HG02642 (cell line): ENCODE data around the gene KIF18A.

Experiments used
- ATAC-seq: cut with Tn5 transposase; IDR thresholded peaks from one replicate; pipeline ENCODE4 v1.9.1; 2021; ENCODE audit warnings: mild to moderate bottlenecking; ENCODE audit not compliant: unreplicated experiment, poor library complexity

Gene KIF18A

DNA sequence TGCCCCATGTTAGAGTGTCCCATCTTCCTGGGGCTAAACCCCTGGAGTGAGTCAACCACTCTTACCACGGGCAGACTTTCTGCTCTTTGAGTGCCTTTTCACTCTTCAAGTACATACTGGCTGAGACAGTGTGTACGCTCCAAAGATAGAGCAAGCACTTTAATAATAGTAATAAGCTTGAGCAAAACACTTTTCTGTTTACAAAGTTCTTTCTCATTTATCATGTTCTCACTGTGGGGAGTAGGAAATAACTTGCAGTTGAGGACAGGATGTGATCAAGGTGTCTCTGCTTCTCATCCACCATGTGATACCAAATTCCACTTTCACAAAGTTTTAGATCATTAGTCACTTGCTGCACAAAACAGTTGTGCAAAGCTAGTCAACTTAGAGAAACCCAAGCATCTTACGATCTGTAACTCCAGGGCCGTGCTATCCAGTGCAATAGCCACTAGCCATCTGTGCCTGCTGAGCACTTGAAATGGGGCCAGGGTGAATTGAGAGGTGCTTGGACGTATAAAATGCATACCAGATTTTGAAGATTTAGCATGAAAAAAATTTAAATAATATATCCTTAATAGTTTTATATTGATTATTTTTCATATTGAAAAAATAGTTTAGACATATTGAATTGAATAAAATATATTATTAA is 135.3 kb downstream of the KIF18A start:
- no peak for ATAC-seq

DNA sequence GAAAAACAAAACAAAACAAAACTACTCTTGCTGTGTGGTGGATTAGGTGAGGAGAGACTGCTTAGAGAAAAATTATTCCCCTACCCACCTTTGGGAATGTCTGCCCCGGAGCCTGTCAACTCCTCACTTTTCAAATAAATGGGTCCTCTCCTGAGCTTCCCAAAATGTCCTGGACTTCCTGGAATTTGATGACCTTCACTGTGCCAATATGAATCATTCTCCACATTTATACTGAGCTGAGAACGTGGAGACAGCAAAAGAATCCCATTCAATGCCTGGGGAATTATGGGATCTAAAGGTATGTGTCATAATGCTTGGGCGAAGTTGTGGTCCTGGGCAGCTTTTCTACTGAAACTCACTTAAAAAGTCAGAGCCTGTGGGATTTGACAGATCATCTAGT is 136.8 kb downstream of the KIF18A start:
- no peak for ATAC-seq
